ENCODE measurements around the gene FBXL2.

Gene FBXL2

DNA sequence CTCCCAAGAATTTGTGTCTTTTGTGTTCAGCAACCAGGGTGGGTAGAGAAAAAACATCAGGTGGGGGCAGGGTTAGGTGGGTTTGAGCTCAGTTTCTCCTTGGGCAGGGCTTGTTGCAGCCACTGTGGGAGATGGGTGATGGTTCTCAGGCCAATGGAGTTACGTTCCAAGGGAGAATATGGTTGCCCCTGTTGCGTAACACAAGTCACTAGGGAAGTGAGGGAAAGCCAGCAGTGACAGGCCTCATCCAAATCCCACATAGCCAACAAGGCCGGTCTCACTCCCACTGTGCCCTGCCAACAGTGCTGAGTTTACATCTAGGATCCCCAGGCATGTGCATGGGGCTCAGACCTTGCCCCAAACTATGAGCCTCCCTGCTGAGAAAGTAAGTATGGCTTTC is 7.9 kb upstream of the FBXL2 start:
- no peak for ATAC-seq
- TF ChIP-seq, protein P1, sequence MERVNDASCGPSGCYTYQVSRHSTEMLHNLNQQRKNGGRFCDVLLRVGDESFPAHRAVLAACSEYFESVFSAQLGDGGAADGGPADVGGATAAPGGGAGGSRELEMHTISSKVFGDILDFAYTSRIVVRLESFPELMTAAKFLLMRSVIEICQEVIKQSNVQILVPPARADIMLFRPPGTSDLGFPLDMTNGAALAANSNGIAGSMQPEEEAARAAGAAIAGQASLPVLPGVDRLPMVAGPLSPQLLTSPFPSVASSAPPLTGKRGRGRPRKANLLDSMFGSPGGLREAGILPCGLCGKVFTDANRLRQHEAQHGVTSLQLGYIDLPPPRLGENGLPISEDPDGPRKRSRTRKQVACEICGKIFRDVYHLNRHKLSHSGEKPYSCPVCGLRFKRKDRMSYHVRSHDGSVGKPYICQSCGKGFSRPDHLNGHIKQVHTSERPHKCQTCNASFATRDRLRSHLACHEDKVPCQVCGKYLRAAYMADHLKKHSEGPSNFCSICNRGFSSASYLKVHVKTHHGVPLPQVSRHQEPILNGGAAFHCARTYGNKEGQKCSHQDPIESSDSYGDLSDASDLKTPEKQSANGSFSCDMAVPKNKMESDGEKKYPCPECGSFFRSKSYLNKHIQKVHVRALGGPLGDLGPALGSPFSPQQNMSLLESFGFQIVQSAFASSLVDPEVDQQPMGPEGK (CRISPR knock-in tag; IDR thresholded peaks at IDR 0.05; ENCODE audit: borderline replicate concordance): no peak
- TF ChIP-seq BACH2 (CRISPR knock-in tag; IDR thresholded peaks at IDR 0.05; ENCODE audit: borderline replicate concordance): no peak
- TF ChIP-seq ZFP30 (CRISPR knock-in tag; IDR thresholded peaks at IDR 0.05): no peak
- no peak for TF ChIP-seq ISL1 (CRISPR knock-in tag; IDR thresholded peaks at IDR 0.05)
- no peak for TF ChIP-seq GLIS3 (CRISPR knock-in tag; IDR thresholded peaks at IDR 0.05)
- no peak for TF ChIP-seq TCF4 (CRISPR knock-in tag; IDR thresholded peaks at IDR 0.05; ENCODE audit: borderline replicate concordance)
- no peak for TF ChIP-seq TOX (CRISPR knock-in tag; IDR thresholded peaks at IDR 0.05; ENCODE audit: borderline replicate concordance)
- TF ChIP-seq, protein P2, sequence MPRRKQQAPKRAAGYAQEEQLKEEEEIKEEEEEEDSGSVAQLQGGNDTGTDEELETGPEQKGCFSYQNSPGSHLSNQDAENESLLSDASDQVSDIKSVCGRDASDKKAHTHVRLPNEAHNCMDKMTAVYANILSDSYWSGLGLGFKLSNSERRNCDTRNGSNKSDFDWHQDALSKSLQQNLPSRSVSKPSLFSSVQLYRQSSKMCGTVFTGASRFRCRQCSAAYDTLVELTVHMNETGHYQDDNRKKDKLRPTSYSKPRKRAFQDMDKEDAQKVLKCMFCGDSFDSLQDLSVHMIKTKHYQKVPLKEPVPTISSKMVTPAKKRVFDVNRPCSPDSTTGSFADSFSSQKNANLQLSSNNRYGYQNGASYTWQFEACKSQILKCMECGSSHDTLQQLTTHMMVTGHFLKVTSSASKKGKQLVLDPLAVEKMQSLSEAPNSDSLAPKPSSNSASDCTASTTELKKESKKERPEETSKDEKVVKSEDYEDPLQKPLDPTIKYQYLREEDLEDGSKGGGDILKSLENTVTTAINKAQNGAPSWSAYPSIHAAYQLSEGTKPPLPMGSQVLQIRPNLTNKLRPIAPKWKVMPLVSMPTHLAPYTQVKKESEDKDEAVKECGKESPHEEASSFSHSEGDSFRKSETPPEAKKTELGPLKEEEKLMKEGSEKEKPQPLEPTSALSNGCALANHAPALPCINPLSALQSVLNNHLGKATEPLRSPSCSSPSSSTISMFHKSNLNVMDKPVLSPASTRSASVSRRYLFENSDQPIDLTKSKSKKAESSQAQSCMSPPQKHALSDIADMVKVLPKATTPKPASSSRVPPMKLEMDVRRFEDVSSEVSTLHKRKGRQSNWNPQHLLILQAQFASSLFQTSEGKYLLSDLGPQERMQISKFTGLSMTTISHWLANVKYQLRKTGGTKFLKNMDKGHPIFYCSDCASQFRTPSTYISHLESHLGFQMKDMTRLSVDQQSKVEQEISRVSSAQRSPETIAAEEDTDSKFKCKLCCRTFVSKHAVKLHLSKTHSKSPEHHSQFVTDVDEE (CRISPR knock-in tag; IDR thresholded peaks at IDR 0.05): no peak
- TF ChIP-seq ZNF70 (CRISPR knock-in tag; IDR thresholded peaks at IDR 0.05): no peak
- TF ChIP-seq ZC3H10 (CRISPR knock-in tag; IDR thresholded peaks at IDR 0.05): no peak
- no peak for TF ChIP-seq ESRRG (CRISPR knock-in tag; IDR thresholded peaks at IDR 0.05)
- no peak for TF ChIP-seq ARNTL (CRISPR knock-in tag; IDR thresholded peaks at IDR 0.05; ENCODE audit: borderline replicate concordance, low read depth)
- TF ChIP-seq, protein P3, sequence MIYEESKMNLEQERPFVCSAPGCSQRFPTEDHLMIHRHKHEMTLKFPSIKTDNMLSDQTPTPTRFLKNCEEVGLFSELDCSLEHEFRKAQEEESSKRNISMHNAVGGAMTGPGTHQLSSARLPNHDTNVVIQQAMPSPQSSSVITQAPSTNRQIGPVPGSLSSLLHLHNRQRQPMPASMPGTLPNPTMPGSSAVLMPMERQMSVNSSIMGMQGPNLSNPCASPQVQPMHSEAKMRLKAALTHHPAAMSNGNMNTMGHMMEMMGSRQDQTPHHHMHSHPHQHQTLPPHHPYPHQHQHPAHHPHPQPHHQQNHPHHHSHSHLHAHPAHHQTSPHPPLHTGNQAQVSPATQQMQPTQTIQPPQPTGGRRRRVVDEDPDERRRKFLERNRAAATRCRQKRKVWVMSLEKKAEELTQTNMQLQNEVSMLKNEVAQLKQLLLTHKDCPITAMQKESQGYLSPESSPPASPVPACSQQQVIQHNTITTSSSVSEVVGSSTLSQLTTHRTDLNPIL (CRISPR knock-in tag; IDR thresholded peaks at IDR 0.05; ENCODE audit: low read depth): no peak
- TF ChIP-seq ZFP3 (CRISPR knock-in tag; IDR thresholded peaks at IDR 0.05): no peak
- TF ChIP-seq CSDC2 (CRISPR knock-in tag; IDR thresholded peaks at IDR 0.05): no peak
- no peak for TF ChIP-seq SNAI2 (CRISPR knock-in tag; IDR thresholded peaks at IDR 0.05)
- no peak for TF ChIP-seq POU6F1 (CRISPR knock-in tag; IDR thresholded peaks at IDR 0.05; ENCODE audit: borderline replicate concordance, low read depth)
- TF ChIP-seq RARB (CRISPR knock-in tag; IDR thresholded peaks at IDR 0.05): no peak
- no peak for TF ChIP-seq ZNF565 (CRISPR knock-in tag; conservative IDR thresholded peaks at IDR 0.05; ENCODE audit: low read depth)

DNA sequence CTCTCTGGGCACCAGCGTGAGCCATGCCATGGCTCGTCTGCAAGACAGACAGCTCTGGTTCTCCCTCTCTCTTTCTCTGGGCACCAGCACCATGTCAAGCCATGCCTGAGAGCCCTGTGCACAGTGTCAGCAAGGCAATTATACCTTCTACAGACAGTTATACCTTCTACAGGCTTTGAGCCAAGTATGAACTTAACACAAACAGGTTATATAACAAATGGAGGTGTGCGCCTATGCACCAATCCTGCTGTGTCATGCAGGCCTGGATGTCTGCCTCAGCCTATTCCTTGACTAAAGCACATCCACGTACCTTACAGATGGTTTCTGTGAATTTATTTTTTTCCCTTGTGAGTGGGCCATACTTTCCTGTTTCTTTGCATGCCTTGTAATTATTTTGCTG is 5.9 kb upstream of the FBXL2 start:
- ATAC-seq: no peak
- TF ChIP-seq GLIS3 (CRISPR knock-in tag; IDR thresholded peaks at IDR 0.05): no peak
- TF ChIP-seq, protein P4, sequence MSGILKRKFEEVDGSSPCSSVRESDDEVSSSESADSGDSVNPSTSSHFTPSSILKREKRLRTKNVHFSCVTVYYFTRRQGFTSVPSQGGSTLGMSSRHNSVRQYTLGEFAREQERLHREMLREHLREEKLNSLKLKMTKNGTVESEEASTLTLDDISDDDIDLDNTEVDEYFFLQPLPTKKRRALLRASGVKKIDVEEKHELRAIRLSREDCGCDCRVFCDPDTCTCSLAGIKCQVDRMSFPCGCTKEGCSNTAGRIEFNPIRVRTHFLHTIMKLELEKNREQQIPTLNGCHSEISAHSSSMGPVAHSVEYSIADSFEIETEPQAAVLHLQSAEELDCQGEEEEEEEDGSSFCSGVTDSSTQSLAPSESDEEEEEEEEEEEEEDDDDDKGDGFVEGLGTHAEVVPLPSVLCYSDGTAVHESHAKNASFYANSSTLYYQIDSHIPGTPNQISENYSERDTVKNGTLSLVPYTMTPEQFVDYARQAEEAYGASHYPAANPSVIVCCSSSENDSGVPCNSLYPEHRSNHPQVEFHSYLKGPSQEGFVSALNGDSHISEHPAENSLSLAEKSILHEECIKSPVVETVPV (CRISPR knock-in tag; IDR thresholded peaks at IDR 0.05): no peak
- TF ChIP-seq, protein P3 (CRISPR knock-in tag; IDR thresholded peaks at IDR 0.05; ENCODE audit: low read depth): no peak
- TF ChIP-seq POU6F1 (CRISPR knock-in tag; IDR thresholded peaks at IDR 0.05; ENCODE audit: borderline replicate concordance, low read depth): no peak
- TF ChIP-seq CSDC2 (CRISPR knock-in tag; IDR thresholded peaks at IDR 0.05): no peak
- TF ChIP-seq BACH2 (CRISPR knock-in tag; IDR thresholded peaks at IDR 0.05; ENCODE audit: borderline replicate concordance): no peak
- TF ChIP-seq ARNTL (CRISPR knock-in tag; IDR thresholded peaks at IDR 0.05; ENCODE audit: borderline replicate concordance, low read depth): no peak
